Thyroid gland (tissue), 4 donors: Measurements from ENCODE around the gene RAB30. TPM values are rescaled to one million over a fixed set of nuclear protein-coding genes. Genes with fewer than 3 reads are reported as not detected.

Experiments used
- DNase-seq, 2 donors: peaks; one replicate each; pipeline ENCODE4 v3.0.0-alpha.2; 2019
- H3K27ac ChIP-seq, 3 donors: fragments of 200-600 bp; sonication (generic); 1 replicate in 2 of 3; 2 replicates in 1 of 3; pipeline ENCODE4 v1.5.1; 2016 to 2019; ENCODE audit warnings: mild to moderate bottlenecking in 1 of 3, moderate library complexity in 1 of 3
- H3K27me3 ChIP-seq: fragments of 200-600 bp; sonication (generic); one replicate; pipeline ENCODE4 v1.5.1; 2019
- H3K36me3 ChIP-seq, 2 donors: fragments of 200-600 bp; sonication (generic); one replicate each; pipeline ENCODE4 v1.5.1; 2016 to 2019
- H3K4me1 ChIP-seq, 2 donors: fragments of 200-600 bp; sonication (generic); one replicate each; pipeline ENCODE4 v1.5.1; 2017 to 2019
- H3K4me3 ChIP-seq, 3 donors: fragments of 200-600 bp; sonication (generic); replicated peaks in 1 of 3; 1 replicate in 2 of 3; 2 replicates in 1 of 3; pipeline ENCODE4 v1.5.1; 2016; ENCODE audit warnings: mild to moderate bottlenecking in 1 of 3
- H3K9me3 ChIP-seq: fragments of 200-600 bp; sonication (generic); one replicate; pipeline ENCODE4 v1.5.1; 2017
- CTCF ChIP-seq, 6 experiments: fragments of 200-600 bp in 3 of 6; fragments of 450-650 bp in 3 of 6; sonication (generic) in 3 of 6; IDR thresholded peaks; one replicate each; pipeline ENCODE4 v1.5.1; 2016 to 2019; ENCODE audit warnings: antibody characterized with exemption in 6 of 6, mild to moderate bottlenecking in 2 of 6, inconsistent platforms in 1 of 6, moderate library complexity in 1 of 6
- POLR2A ChIP-seq, 2 donors: fragments of 450-650 bp; IDR thresholded peaks; one replicate each; pipeline ENCODE4 v1.6.1; 2017; ENCODE audit warnings: antibody characterized with exemption in 2 of 2, mild to moderate bottlenecking in 2 of 2, moderate library complexity in 1 of 2
- WGBS, 2 donors: methylation state at CpG; one replicate each; pipeline ENCODE4 v1.1.5; 2017; 5-methylcytosine and 5-hydroxymethylcytosine counted together
- intact Hi-C: fragments of 100-400 bp; cut with DNase I; formaldehyde crosslinking; loops from one replicate; pipeline ENCODE4 v1.15.1; 2023
- small RNA-seq: library from RNA; depleted of rRNA; stranded (forward); fragments of <200 nt; gene quantifications from one replicate; pipeline ENCODE3, GENCODE V24; 2016
- total RNA-seq, 4 donors: library from RNA; depleted of rRNA; stranded (reverse); fragments of >200 nt; gene quantifications; one replicate each; pipeline ENCODE4 v1.2.3, GENCODE V29; 2016

RAB30 gene
- total RNA-seq, 4 donors from 2014 or later, result 12.0 to 30.0 (median 22.8) TPM

GRCh38 chr11:82930229-82930628 is 141.5 kb downstream of the RAB30 start:
- Histone ChIP-seq H3K27ac (no peak overlapping the region), H3K9me3 (no peaks in the 10 kb centered on the region), H3K27me3 (no peaks in the 10 kb centered on the region), H3K36me3 (no peaks in the 10 kb centered on the region), H3K4me1 (no peaks in the 10 kb centered on the region), H3K4me3 (no peak overlapping the region)
- WGBS, 2 donors, result 81 to 95% methylated on average over 3 of the region's 3 CpGs
- intact Hi-C loops, result no loop called here
- no peak for TF ChIP-seq CTCF (IDR thresholded peaks at IDR 0.05)
- TF ChIP-seq POLR2A (IDR thresholded peaks at IDR 0.05), result no peak
- no peak for DNase-seq

GRCh38 chr11:82929121-82929520 is 142.6 kb downstream of the RAB30 start:
- WGBS, 2 donors, result 96 to 97% methylated on average over 10 of the region's 10 CpGs
- intact Hi-C loops, result no loop called here
- DNase-seq, result no peak
- Histone ChIP-seq H3K36me3 (no peaks in the 10 kb centered on the region), H3K4me3 (no peak overlapping the region), H3K27me3 (no peaks in the 10 kb centered on the region), H3K4me1 (no peaks in the 10 kb centered on the region), H3K9me3 (no peaks in the 10 kb centered on the region), H3K27ac (no peak overlapping the region)
- TF ChIP-seq CTCF (IDR thresholded peaks at IDR 0.05) (no peak), POLR2A (IDR thresholded peaks at IDR 0.05) (no peak)

GRCh38 chr11:82927264-82927880 is 144.3 kb downstream of the RAB30 start:
- Histone ChIP-seq H3K36me3 (no peaks in the 10 kb centered on the region), H3K27ac (no peak overlapping the region), H3K4me1 (no peaks in the 10 kb centered on the region), H3K27me3 (no peaks in the 10 kb centered on the region), H3K9me3 (no peaks in the 10 kb centered on the region), H3K4me3 (no peak overlapping the region)
- TF ChIP-seq CTCF (IDR thresholded peaks at IDR 0.05) (peak; percentile 41 to 89 (median 64)), POLR2A (IDR thresholded peaks at IDR 0.05) (no peak)
- intact Hi-C loops, result no loop called here
- no peak for DNase-seq

- Histone ChIP-seq H3K9me3 (no peaks in the 10 kb centered on the region), H3K27me3 (no peaks in the 10 kb centered on the region), H3K36me3 (no peaks in the 10 kb centered on the region), H3K4me3 (no peak overlapping the region), H3K4me1 (no peaks in the 10 kb centered on the region), H3K27ac (no peak overlapping the region)
- intact Hi-C loops, result no loop called here
- 95 to 96% methylated on average over 5 of the region's 5 CpGs for WGBS, 2 donors
- DNase-seq, result no peak
- TF ChIP-seq CTCF (IDR thresholded peaks at IDR 0.05) (no peak), POLR2A (IDR thresholded peaks at IDR 0.05) (no peak)
These were observed 147.0 kb downstream of the RAB30 start for GRCh38 chr11:82924522-82925224.

Small RNA genes lying within 50 kb of the gene (small RNA-seq; reads per million reads assigned to genes)
- not detected for gene SNORA70E

Other genes starting within 250 kb of the RAB30 start
- gene PRCP, start 171.5 kb downstream of the RAB30 start, total RNA-seq, result 100 to 1,000 TPM in 1 of 4 donors, 10 to 100 TPM in 3; 59.1 to 122 (median 81.1) TPM
- gene DDIAS, start 170.2 kb downstream of the RAB30 start, total RNA-seq, result 1 to 10 TPM in 2 of 4 donors, under 1 TPM in 2; 0.25 to 3.3 (median 0.95) TPM
- gene PCF11, start 85.2 kb upstream of the RAB30 start, total RNA-seq, result 100 to 1,000 TPM in 3 of 4 donors, 10 to 100 TPM in 1; 77.2 to 168 (median 112) TPM
- gene ANKRD42, start 121.8 kb upstream of the RAB30 start, total RNA-seq, result 10 to 100 TPM; 25.8 to 31.3 (median 30.1) TPM
- gene CCDC90B, start 214.5 kb upstream of the RAB30 start, total RNA-seq, result 10 to 100 TPM; 47.4 to 54.8 (median 51.5) TPM